Measurements from ENCODE around the gene TFB2M.

DNA sequence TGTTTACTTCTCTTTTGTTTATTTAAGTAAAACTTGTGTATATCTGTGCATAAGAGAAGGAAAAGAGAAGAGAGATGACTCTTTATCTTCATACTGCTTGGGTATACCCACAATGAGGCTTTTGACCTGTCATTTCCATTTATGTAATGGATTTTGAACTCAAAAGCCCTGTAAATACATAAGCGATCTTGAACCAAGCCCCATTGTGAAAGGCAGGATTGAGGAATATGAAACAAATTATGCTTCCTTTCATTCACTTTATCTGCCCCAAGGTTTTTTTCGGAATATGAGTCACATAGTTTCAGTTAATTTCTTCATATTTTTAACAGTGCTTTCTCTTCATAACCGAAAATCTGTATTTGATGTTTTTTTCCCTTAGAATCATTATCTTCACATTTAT is 21.5 kb upstream of the TFB2M start:
- TF ChIP-seq POLR2AphosphoS5 (IDR thresholded peaks at IDR 0.05; ENCODE audit: low read depth, low read length) (no peak), POLR2A (IDR thresholded peaks at IDR 0.05; ENCODE audit: low read depth, low read length) (no peak), SPI1 (IDR thresholded peaks at IDR 0.05; ENCODE audit: low read depth, low read length) (no peak), TAF1 (IDR thresholded peaks at IDR 0.05; ENCODE audit: low read depth, low read length) (no peak), PAX5 (IDR thresholded peaks at IDR 0.05; ENCODE audit: insufficient read depth, low read length, severe bottlenecking) (no peak), POU2F2 (IDR thresholded peaks at IDR 0.05; ENCODE audit: low read depth, low read length) (no peak)

Measured in GM12891 (cell line).